ENCODE results near the gene DARS2. TPM values are rescaled to one million over a fixed set of nuclear protein-coding genes. Genes with fewer than 3 reads are reported as not detected.

DARS2 gene
- total RNA-seq, 1 experiment from 2014 or later: 77.3 TPM

GRCh38 chr1:173870252-173871075 is 46.0 kb downstream of the DARS2 start:
- ChIA-PET POLR2A (ENCODE audit: unreplicated experiment) (no interaction called here), CTCF (no interaction called here)
- Histone ChIP-seq H2AFZ (ENCODE audit: low read length) (no peak overlapping the region), H3K9ac (ENCODE audit: low read length) (no peak overlapping the region), H3K9me2 (replicated peaks; ENCODE audit: low read length) (no peaks in the 10 kb centered on the region), H3K79me2 (ENCODE audit: low read length) (peaks cover 23% of the 10 kb centered on the region), H3F3A (ENCODE audit: low read length, unreplicated experiment) (peaks cover 9% of the 10 kb centered on the region), H3K27ac (ENCODE audit: low read length) (no peak overlapping the region), H3K4me1 (ENCODE audit: insufficient read depth, low read length) (peaks cover 9% of the 10 kb centered on the region), H3K4me2 (ENCODE audit: low read length) (0 out of 2 replicates have a peak overlapping the region, but pooled peaks have one; percentile 97), H3K36me3 (ENCODE audit: low read depth, low read length) (peaks cover 22% of the 10 kb centered on the region), H3K9me3 (ENCODE audit: low read length) (no peaks in the 10 kb centered on the region), H3K4me3 (ENCODE audit: low read length) (no peak overlapping the region), H4K20me1 (ENCODE audit: low read length) (peaks cover 18% of the 10 kb centered on the region), H3K27me3 (ENCODE audit: low read length) (no peaks in the 10 kb centered on the region)
- no peak for ATAC-seq
- no TSS peak for BruUV-seq (replicated peaks)
- no peak for DNase-seq
- intact Hi-C loops (cut with micrococcal nuclease): no loop called here
- TF ChIP-seq EZH2 (IDR thresholded peaks at IDR 0.05; ENCODE audit: low read length, unreplicated experiment) (no peak), EZH2phosphoT487 (IDR thresholded peaks at IDR 0.05; ENCODE audit: borderline replicate concordance, low read length) (no peak), CTCF (conservative IDR thresholded peaks at IDR 0.05; ENCODE audit: low read depth, low read length) (no peak)

DNA sequence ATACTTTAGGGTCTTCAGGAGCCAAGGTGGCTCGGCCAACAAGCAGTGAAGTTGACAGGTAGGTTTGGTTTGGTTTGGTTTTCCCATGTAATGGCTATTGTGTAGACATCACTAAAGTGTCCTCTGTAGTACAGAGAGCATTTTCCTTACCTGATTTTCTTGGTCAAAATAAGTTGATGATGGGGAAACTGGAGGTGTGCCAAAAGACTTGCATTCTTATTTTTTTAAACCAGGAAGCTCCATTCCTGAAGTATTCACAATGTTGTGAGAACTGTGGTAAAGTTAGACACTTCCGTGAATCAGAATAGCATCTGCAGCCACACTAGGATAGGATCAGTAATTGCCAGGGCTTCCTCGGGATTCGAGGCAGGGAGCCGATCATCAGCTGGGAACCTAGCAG is 46.6 kb downstream of the DARS2 start:
- Histone ChIP-seq H3K27ac (ENCODE audit: low read length) (no peak overlapping the region), H4K20me1 (ENCODE audit: low read length) (peaks cover 12% of the 10 kb centered on the region), H3K9me3 (ENCODE audit: low read length) (no peaks in the 10 kb centered on the region), H3K4me2 (ENCODE audit: low read length) (no peak overlapping the region), H3K79me2 (ENCODE audit: low read length) (peaks cover 17% of the 10 kb centered on the region), H3K9ac (ENCODE audit: low read length) (no peak overlapping the region), H3F3A (ENCODE audit: low read length, unreplicated experiment) (peaks cover 5% of the 10 kb centered on the region), H3K4me1 (ENCODE audit: insufficient read depth, low read length) (peaks cover 7% of the 10 kb centered on the region), H3K4me3 (ENCODE audit: low read length) (no peak overlapping the region), H2AFZ (ENCODE audit: low read length) (no peak overlapping the region), H3K9me2 (replicated peaks; ENCODE audit: low read length) (no peaks in the 10 kb centered on the region), H3K36me3 (ENCODE audit: low read depth, low read length) (peaks cover 15% of the 10 kb centered on the region), H3K27me3 (ENCODE audit: low read length) (no peaks in the 10 kb centered on the region)
- intact Hi-C loops (cut with micrococcal nuclease): no loop called here
- ATAC-seq (no peak), DNase-seq (no peak)
- TF ChIP-seq EZH2phosphoT487 (IDR thresholded peaks at IDR 0.05; ENCODE audit: borderline replicate concordance, low read length) (no peak), EZH2 (IDR thresholded peaks at IDR 0.05; ENCODE audit: low read length, unreplicated experiment) (no peak), CTCF (conservative IDR thresholded peaks at IDR 0.05; ENCODE audit: low read depth, low read length) (no peak)
- BruUV-seq (replicated peaks): no TSS peak
- POLR2A ChIA-PET (ENCODE audit: unreplicated experiment): no interaction called here
- CTCF ChIA-PET: no interaction called here

GRCh38 chr1:173871500-173871899 is 47.0 kb downstream of the DARS2 start:
- TF ChIP-seq EZH2 (IDR thresholded peaks at IDR 0.05; ENCODE audit: low read length, unreplicated experiment): no peak
- TF ChIP-seq CTCF (conservative IDR thresholded peaks at IDR 0.05; ENCODE audit: low read depth, low read length): no peak
- no peak for TF ChIP-seq EZH2phosphoT487 (IDR thresholded peaks at IDR 0.05; ENCODE audit: borderline replicate concordance, low read length)
- intact Hi-C loops (cut with micrococcal nuclease): no loop called here
- CTCF ChIA-PET: no interaction called here

More at GRCh38 chr1:173871500-173871899, 47.0 kb downstream of the DARS2 start:
- H3F3A ChIP-seq (ENCODE audit: low read length, unreplicated experiment): peaks cover under 1% of the 10 kb centered on the region
- H3K4me3 ChIP-seq (ENCODE audit: low read length): no peak overlapping the region
- peaks cover 13% of the 10 kb centered on the region for H3K79me2 ChIP-seq (ENCODE audit: low read length)
- H3K4me2 ChIP-seq (ENCODE audit: low read length): no peak overlapping the region
- ATAC-seq (no peak), DNase-seq (no peak)
- no peaks in the 10 kb centered on the region for H3K27me3 ChIP-seq (ENCODE audit: low read length)
- POLR2A ChIA-PET (ENCODE audit: unreplicated experiment): no interaction called here
- peaks cover 7% of the 10 kb centered on the region for H3K4me1 ChIP-seq (ENCODE audit: insufficient read depth, low read length)
- no peak overlapping the region for H2AFZ ChIP-seq (ENCODE audit: low read length)
- no peaks in the 10 kb centered on the region for H3K9me2 ChIP-seq (replicated peaks; ENCODE audit: low read length)
- peaks cover 8% of the 10 kb centered on the region for H4K20me1 ChIP-seq (ENCODE audit: low read length)
- H3K36me3 ChIP-seq (ENCODE audit: low read depth, low read length): peaks cover 11% of the 10 kb centered on the region
- H3K9ac ChIP-seq (ENCODE audit: low read length): no peak overlapping the region
- no peak overlapping the region for H3K27ac ChIP-seq (ENCODE audit: low read length)
- no peaks in the 10 kb centered on the region for H3K9me3 ChIP-seq (ENCODE audit: low read length)
- BruUV-seq (replicated peaks): no TSS peak
